ENCODE results near the gene CENPQ.

DNA sequence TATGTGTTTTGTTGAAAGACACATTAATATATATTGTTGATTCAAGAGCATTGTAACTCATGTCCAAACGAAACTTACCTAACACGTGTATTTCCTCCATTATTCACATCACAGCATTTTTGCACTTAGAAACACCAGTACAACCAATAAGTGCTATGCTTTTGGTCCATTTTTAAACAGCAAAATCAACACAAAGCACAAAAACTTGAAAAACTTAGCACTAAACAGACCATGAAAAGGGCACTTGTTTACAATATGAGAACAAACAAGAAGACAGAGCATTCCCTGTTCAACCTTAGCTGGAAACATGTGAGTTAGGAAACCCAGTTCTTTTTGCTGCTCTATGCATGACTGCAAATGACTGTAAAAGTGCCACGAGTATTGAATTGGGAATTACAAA is 46.2 kb downstream of the CENPQ start:
- TF ChIP-seq, protein P1, sequence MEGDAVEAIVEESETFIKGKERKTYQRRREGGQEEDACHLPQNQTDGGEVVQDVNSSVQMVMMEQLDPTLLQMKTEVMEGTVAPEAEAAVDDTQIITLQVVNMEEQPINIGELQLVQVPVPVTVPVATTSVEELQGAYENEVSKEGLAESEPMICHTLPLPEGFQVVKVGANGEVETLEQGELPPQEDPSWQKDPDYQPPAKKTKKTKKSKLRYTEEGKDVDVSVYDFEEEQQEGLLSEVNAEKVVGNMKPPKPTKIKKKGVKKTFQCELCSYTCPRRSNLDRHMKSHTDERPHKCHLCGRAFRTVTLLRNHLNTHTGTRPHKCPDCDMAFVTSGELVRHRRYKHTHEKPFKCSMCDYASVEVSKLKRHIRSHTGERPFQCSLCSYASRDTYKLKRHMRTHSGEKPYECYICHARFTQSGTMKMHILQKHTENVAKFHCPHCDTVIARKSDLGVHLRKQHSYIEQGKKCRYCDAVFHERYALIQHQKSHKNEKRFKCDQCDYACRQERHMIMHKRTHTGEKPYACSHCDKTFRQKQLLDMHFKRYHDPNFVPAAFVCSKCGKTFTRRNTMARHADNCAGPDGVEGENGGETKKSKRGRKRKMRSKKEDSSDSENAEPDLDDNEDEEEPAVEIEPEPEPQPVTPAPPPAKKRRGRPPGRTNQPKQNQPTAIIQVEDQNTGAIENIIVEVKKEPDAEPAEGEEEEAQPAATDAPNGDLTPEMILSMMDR (conservative IDR thresholded peaks at IDR 0.05; ENCODE audit: low read depth in 2 of 2) = no peak
- TF ChIP-seq EZH2 (IDR thresholded peaks at IDR 0.05; ENCODE audit: low read depth, unreplicated experiment) (no peak), POLR2AphosphoS5 (IDR thresholded peaks at IDR 0.05; ENCODE audit: low read depth) (no peak), JUNB (IDR thresholded peaks at IDR 0.05; ENCODE audit: unreplicated experiment) (no peak), EZH2phosphoT487 (IDR thresholded peaks at IDR 0.05; ENCODE audit: unreplicated experiment) (no peak), NANOG (IDR thresholded peaks at IDR 0.05; ENCODE audit: borderline replicate concordance) (no peak)
- TF ChIP-seq, protein P2, sequence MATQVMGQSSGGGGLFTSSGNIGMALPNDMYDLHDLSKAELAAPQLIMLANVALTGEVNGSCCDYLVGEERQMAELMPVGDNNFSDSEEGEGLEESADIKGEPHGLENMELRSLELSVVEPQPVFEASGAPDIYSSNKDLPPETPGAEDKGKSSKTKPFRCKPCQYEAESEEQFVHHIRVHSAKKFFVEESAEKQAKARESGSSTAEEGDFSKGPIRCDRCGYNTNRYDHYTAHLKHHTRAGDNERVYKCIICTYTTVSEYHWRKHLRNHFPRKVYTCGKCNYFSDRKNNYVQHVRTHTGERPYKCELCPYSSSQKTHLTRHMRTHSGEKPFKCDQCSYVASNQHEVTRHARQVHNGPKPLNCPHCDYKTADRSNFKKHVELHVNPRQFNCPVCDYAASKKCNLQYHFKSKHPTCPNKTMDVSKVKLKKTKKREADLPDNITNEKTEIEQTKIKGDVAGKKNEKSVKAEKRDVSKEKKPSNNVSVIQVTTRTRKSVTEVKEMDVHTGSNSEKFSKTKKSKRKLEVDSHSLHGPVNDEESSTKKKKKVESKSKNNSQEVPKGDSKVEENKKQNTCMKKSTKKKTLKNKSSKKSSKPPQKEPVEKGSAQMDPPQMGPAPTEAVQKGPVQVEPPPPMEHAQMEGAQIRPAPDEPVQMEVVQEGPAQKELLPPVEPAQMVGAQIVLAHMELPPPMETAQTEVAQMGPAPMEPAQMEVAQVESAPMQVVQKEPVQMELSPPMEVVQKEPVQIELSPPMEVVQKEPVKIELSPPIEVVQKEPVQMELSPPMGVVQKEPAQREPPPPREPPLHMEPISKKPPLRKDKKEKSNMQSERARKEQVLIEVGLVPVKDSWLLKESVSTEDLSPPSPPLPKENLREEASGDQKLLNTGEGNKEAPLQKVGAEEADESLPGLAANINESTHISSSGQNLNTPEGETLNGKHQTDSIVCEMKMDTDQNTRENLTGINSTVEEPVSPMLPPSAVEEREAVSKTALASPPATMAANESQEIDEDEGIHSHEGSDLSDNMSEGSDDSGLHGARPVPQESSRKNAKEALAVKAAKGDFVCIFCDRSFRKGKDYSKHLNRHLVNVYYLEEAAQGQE (IDR thresholded peaks at IDR 0.05; ENCODE audit: unreplicated experiment) = no peak
- TF ChIP-seq, protein P3, sequence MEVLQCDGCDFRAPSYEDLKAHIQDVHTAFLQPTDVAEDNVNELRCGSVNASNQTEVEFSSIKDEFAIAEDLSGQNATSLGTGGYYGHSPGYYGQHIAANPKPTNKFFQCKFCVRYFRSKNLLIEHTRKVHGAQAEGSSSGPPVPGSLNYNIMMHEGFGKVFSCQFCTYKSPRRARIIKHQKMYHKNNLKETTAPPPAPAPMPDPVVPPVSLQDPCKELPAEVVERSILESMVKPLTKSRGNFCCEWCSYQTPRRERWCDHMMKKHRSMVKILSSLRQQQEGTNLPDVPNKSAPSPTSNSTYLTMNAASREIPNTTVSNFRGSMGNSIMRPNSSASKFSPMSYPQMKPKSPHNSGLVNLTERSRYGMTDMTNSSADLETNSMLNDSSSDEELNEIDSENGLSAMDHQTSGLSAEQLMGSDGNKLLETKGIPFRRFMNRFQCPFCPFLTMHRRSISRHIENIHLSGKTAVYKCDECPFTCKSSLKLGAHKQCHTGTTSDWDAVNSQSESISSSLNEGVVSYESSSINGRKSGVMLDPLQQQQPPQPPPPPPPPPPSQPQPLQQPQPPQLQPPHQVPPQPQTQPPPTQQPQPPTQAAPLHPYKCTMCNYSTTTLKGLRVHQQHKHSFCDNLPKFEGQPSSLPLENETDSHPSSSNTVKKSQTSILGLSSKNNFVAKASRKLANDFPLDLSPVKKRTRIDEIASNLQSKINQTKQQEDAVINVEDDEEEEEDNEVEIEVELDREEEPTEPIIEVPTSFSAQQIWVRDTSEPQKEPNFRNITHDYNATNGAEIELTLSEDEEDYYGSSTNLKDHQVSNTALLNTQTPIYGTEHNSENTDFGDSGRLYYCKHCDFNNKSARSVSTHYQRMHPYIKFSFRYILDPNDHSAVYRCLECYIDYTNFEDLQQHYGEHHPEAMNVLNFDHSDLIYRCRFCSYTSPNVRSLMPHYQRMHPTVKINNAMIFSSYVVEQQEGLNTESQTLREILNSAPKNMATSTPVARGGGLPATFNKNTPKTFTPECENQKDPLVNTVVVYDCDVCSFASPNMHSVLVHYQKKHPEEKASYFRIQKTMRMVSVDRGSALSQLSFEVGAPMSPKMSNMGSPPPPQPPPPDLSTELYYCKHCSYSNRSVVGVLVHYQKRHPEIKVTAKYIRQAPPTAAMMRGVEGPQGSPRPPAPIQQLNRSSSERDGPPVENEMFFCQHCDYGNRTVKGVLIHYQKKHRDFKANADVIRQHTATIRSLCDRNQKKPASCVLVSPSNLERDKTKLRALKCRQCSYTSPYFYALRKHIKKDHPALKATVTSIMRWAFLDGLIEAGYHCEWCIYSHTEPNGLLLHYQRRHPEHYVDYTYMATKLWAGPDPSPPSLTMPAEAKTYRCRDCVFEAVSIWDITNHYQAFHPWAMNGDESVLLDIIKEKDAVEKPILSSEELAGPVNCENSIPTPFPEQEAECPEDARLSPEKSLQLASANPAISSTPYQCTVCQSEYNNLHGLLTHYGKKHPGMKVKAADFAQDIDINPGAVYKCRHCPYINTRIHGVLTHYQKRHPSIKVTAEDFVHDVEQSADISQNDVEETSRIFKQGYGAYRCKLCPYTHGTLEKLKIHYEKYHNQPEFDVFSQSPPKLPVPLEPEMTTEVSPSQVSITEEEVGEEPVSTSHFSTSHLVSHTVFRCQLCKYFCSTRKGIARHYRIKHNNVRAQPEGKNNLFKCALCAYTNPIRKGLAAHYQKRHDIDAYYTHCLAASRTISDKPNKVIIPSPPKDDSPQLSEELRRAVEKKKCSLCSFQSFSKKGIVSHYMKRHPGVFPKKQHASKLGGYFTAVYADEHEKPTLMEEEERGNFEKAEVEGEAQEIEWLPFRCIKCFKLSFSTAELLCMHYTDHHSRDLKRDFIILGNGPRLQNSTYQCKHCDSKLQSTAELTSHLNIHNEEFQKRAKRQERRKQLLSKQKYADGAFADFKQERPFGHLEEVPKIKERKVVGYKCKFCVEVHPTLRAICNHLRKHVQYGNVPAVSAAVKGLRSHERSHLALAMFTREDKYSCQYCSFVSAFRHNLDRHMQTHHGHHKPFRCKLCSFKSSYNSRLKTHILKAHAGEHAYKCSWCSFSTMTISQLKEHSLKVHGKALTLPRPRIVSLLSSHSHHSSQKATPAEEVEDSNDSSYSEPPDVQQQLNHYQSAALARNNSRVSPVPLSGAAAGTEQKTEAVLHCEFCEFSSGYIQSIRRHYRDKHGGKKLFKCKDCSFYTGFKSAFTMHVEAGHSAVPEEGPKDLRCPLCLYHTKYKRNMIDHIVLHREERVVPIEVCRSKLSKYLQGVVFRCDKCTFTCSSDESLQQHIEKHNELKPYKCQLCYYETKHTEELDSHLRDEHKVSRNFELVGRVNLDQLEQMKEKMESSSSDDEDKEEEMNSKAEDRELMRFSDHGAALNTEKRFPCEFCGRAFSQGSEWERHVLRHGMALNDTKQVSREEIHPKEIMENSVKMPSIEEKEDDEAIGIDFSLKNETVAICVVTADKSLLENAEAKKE (CRISPR knock-in tag; IDR thresholded peaks at IDR 0.05) = no peak
